NCI-H2196 treated with DMSO at 0.1 percent for 48 hours (cell line): ENCODE results near the gene DSCAML1.
A peak's percentile ranks its signal among the peaks of the same experiment; 100 is the strongest.

ENCODE experiments used
- DNase-seq: peaks from one replicate; lab custom pipeline; 2025; ENCODE audit not compliant: unreplicated experiment; lab: John Stamatoyannopoulos, UW

The DSCAML1 gene

DNA sequence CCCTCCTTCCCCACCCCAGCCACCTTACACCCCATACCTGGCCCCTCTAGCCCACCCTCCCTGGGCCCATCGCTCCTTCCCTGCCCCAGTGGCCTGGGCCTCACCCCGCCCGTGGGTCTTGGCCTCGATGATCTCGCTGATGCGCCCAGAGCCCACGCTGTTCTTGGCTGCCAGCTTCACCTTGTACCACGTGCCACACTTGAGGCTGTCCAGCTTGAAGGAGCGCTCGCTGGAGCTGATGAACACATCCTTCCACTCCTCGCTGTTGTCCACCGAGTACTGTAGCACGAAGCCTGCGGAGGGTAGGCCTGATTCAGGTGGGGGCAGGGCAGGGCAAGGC lies 359.3 kb downstream of the DSCAML1 start:
- DNase-seq = no peak

GRCh38 chr11:117437041-117437790 lies 359.8 kb downstream of the DSCAML1 start:
- no peak for DNase-seq

DNA sequence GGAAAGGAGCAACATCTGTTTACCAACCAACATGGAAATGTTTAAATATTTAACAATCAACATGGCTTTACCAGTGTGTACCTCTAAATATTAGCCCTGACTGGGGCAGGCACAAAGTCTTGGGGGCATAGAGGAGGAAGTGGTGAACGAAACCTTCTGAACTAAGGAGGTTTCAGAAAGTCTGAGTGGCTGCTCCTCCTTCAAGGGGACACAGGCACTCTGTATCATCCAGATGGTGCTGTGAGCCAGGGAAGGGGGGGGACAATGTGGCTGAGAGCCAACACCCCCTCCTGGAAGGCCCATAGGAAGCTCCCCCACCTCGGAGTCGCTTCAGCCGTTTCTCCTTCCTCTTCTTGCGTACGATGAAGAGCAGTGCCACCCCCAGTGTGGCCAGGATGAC lies 361.7 kb downstream of the DSCAML1 start:
- no peak for DNase-seq

- no peak for DNase-seq
These were observed 362.5 kb downstream of the DSCAML1 start for GRCh38 chr11:117434481-117434880.

- no peak for DNase-seq
These were observed 363.3 kb downstream of the DSCAML1 start for GRCh38 chr11:117433717-117434116.

DNA sequence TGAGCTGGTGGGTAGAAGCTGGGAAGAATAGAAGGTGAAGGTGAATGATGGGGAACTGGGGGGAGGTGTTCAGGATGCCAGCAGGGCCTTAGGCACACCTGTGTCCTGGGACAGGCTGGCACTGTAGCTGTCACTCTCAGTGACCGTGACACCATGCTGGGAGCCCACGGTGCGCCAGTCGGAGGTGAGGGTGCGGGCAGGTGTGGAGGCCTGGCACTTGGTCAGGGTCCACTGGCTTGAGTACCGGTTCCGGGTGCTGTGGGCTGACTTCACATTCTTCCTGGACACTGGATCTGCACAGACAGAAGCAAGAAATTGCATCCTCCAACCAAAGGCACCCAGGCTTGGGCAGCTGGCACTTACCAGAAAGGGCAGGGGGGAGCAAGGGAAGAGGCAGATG lies 365.6 kb downstream of the DSCAML1 start:
- no peak for DNase-seq

- no peak for DNase-seq
These were observed 366.6 kb downstream of the DSCAML1 start for GRCh38 chr11:117430293-117430955.

DNA sequence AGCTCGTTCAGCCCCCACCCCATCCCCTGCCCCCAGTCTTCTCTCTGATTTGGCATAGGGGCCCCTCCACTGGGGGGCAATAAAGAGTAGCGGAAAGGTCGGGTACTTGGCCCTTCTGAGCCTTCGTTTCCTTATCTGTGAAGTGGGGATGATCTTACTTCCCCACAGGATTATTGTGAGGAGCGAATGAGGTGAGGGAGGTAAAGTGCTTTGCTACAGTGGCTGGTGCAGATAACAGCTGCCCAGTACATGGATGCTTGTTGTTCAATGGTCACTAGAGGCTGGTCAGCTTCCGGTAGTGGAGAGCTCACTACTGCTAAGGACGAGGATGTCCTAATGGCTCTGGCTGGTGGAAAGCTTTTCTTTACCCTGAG lies 368.2 kb downstream of the DSCAML1 start:
- no peak for DNase-seq

DNA sequence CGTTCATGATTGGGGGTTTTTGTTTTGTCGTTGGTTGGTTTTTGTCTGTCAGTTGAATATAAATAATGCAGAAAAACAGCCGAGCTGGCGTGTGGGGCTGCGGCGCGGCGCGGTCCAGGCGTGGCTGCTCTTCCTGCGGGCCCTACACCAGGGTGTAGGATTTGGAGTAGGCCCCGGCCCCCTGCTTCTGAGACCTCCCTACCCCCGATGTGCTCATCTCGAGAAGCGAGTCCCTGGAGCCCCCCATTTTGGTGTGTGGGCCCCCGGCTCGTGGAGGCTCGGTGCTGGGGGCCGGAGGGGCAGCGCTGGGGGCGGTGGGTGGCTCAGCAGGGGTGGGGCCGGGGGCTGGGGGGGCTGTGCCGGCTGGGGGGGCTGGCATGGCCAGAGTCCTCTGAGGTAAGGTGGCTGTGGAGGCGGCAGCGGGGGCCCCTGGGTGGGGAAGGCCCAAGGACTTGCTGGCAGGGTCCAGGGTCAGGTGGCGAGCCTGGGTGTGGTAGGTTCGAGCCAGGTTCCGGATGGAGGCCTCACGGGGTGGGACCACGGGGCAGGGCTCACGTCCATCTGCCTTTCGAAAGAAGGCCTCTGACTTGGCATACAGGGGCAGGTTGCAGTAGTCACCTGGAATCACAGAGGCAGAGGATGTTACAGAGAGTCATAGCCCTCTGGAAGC lies 368.7 kb downstream of the DSCAML1 start:
- DNase-seq = no peak

DNA sequence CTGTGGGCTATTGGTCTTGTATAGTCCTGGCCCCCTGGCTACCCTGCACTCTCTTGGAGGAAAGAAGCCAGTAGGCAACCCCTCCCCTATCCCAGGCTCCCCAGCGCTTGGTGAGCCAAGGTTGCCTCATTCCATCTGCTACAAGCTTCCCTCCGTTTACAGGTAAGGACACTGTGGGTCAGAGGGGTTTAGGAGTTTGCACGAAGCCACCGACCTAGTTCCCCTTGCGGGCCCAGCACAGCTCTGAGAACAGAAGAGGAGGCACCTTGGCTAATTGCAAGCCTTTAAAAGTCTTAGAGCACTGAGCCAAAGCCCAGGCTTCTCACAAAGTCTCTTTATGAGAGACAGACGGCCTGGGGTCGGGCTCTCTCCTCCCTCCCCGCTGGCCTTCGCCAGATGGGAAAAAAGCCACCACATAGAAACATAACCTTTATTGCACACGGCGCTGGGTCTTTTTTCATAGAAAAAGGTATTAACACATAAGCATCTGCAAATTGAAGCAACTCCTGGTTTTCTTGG lies 369.6 kb downstream of the DSCAML1 start:
- DNase-seq = no peak

DNA sequence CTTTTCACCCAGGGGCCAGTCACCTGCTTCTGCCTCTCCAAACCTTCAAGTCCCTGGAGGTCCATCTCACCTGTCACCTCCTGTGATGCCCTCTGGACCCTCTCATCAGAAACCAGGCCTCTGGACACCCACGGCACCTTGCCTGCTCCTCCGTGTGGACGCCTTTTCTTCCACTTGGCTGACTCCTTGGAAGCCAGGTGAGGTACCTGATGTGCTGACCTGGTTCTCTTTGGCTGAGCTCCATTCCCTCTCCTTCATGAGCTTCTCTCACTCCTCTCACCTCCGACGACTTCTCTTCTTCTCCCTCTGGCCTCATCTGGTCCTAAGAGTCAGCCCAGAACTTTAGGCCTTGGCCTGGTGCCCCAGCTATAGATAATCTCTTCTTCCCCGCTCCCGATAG lies 370.1 kb downstream of the DSCAML1 start:
- DNase-seq = no peak

DNA sequence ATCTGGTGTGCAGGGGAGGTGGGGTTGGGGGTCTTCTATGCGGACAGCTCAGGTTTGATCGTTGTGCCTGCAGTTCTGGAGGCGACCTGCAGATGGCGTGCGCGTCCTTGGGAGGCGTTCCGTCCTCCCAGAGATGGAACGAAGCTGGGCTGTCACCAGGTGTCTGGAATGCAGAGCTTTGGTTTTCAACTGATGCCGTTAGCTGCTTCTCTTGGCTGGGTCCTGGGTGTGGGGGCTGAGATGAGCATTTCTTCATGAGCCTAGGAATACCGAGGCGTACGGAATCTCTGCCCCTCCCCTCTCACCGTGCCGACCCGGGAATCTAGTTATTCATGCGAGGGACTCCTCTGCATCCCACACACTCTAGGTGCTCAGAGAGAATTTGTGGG lies 370.7 kb downstream of the DSCAML1 start:
- DNase-seq = peak; percentile 39

- DNase-seq = no peak
These were observed 371.2 kb downstream of the DSCAML1 start for GRCh38 chr11:117425679-117426296.

- DNase-seq = no peak
These were observed 372.2 kb downstream of the DSCAML1 start for GRCh38 chr11:117424781-117425180.

- no peak for DNase-seq
These were observed 373.9 kb downstream of the DSCAML1 start for GRCh38 chr11:117423046-117423575.

DNA sequence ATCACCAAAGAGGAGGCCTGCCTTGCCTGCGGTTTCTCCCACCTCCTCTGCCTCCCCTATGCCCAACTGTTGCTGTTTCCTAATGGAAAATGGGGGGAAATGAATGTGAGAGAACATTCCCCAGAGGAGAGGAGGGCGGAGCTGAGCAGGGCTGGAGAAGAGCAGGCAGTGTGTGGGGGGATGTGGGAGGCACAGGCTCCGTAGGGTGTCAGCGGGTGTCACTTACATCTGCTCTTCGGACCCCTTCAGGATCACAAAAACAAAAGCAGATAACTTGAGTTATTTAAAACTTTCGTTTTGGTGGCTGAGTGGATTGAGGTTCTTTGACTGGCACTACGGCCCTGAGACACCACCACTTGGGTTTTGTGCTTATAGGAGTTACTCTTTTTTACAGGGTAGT lies 375.5 kb downstream of the DSCAML1 start:
- no peak for DNase-seq

DNA sequence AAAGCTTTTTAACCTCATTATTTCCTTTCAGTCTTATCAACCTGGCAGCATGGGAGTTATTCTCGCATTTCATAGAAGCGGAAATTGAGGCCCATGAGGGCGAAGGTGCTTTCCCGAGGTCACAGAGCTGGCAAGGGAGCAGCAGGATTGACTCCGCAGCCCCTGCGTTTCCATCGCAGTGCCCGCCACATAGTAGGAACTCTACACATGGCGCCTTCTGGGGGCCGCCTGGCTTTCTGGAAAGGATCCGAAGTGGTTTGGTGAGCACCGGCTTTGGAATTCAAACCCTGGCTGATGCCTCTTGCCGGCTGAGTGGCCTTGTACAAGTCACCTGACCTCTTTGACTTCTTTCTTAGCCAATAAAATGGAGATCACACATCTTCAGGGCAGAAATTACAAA lies 376.0 kb downstream of the DSCAML1 start:
- DNase-seq = no peak

- DNase-seq = no peak
These were observed 376.4 kb downstream of the DSCAML1 start for GRCh38 chr11:117420598-117420997.

DNA sequence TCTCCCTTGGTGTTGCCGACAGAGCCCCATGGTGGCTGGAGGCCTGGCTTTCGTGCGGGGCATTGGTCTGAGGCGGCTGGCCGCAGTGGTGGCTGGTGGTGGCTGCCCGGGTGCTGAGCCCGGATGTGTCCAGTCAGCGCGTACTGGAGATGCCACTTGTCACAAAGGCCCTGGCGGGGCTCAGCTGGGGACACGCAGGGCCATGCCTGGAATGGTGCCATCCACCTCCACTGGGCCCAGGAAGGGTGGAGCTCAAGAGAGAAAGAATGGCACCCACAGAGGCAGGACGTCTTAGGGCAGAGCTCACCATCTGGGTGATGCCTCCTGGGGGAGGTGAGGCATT lies 376.9 kb downstream of the DSCAML1 start:
- no peak for DNase-seq

- DNase-seq = no peak
These were observed 377.4 kb downstream of the DSCAML1 start for GRCh38 chr11:117419482-117420142.
